ENCODE measurements around the gene NTN5.
A peak's percentile ranks its signal among the peaks of the same experiment; 100 is the strongest.

The NTN5 gene

DNA sequence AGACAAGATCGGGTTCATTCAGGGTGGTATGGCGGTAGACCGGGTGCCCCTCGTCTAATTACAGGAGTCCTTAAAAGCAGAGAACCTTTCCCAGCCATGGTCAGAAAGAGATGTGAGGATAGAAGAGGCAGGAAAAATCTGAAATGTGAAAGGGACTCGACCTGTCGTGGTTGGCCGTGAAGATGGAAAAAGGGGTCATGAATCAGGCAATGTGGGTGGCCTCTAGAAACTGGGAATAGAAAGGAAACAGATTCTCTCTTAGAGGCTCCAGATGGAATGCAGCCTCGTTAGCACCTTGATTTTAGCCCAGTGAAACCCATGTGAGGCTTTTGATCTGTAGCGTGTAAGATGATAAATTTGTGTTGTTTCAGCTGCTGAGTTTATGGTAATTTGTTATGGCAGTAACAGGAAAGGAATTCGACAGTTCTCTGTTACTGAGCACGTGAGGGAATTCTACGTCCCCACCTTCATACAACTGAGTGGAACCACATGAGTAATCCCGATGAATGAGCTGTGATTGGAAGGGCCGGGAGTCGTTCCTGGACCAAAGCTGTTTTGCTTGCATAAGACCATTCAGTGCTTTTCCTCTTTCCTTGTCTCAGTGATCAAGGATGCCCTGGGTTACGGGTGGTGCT, 15.9 kb downstream of the NTN5 start:
- no peak overlapping the region for H3K4me3 ChIP-seq (ENCODE audit: low read depth, low read length)
- H3K4me1 ChIP-seq (ENCODE audit: control insufficient read depth, insufficient read depth, low read length), result no peaks in the 10 kb centered on the region
- H3K9ac ChIP-seq (ENCODE audit: low read depth, low read length), result no peak overlapping the region
- peaks cover 4% of the 10 kb centered on the region; the same call in 1 of the 2 replicates for H3K9me3 ChIP-seq (ENCODE audit: control insufficient read depth, insufficient read depth, low read length)
- H3K27me3 ChIP-seq (ENCODE audit: control insufficient read depth, insufficient read depth, low read length), result no peaks in the 10 kb centered on the region
- H3K27ac ChIP-seq (ENCODE audit: low read depth, low read length), result peak overlapping the region; percentile 6
- no peaks in the 10 kb centered on the region for H3K36me3 ChIP-seq (ENCODE audit: control insufficient read depth, insufficient read depth, low read length)

DNA sequence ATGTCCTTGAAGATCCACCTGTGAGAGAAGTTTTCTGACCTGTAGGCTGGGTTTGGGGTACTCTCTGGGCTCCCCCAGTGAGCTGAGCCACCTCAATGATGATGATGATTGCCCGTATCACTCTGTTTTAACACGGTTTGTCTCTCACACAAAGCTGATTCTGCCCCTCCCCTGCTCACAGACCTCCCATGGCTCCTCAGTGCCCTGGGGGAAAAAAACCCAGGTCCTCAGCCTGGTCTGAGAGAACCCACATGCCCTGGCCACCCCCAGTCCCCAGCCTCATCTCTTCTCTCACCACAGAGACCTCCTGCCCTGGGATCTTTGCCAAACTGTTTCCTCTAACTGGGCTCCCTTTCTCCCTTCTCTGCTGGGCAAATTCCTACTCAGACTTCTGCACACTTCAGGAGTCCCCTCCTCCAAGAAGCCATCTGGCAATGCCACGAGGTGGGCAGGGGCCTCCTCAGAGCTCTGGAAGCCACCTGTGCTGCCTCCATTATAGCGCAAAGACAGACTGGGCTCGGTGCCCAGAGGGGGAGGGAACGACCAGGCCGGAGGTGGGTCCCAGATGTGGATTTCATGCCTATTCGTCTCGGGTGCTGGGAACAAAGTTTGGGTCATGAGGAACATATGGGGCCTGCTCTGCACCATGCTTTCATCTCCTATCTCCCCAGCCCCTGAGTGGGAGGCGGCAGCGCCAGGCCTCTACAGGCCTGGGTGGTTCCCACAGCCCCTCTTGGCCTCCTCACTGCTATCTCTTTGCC, 18.3 kb downstream of the NTN5 start:
- no peak overlapping the region for H3K4me3 ChIP-seq (ENCODE audit: low read depth, low read length)
- H3K9me3 ChIP-seq (ENCODE audit: control insufficient read depth, insufficient read depth, low read length), result no peaks in the 10 kb centered on the region
- no peaks in the 10 kb centered on the region for H3K27me3 ChIP-seq (ENCODE audit: control insufficient read depth, insufficient read depth, low read length)
- H3K9ac ChIP-seq (ENCODE audit: low read depth, low read length), result no peak overlapping the region
- H3K4me1 ChIP-seq (ENCODE audit: control insufficient read depth, insufficient read depth, low read length), result no peaks in the 10 kb centered on the region
- no peak overlapping the region for H3K27ac ChIP-seq (ENCODE audit: low read depth, low read length)
- no peaks in the 10 kb centered on the region for H3K36me3 ChIP-seq (ENCODE audit: control insufficient read depth, insufficient read depth, low read length)

DNA sequence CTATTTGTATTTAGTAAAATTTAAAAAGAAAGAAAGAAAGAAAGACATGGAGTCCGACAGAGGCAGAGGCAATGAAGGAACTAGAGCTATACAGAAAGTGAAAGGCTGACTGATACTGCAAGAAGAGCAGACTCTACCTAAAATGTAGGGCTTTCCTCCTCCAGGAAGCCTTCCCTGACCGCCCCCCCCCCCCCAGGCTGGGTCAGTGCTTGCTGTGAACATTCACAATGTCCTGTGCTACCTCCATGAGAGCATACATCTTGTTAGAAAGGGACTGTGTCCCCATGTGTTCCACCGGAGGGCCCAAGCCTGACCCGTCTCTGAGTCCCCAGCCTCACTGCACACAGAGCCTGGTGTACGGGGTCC, 21.2 kb downstream of the NTN5 start:
- Histone ChIP-seq H3K27me3 (ENCODE audit: control insufficient read depth, insufficient read depth, low read length) (no peaks in the 10 kb centered on the region), H3K9me3 (ENCODE audit: control insufficient read depth, insufficient read depth, low read length) (no peaks in the 10 kb centered on the region), H3K36me3 (ENCODE audit: control insufficient read depth, insufficient read depth, low read length) (no peaks in the 10 kb centered on the region), H3K4me1 (ENCODE audit: control insufficient read depth, insufficient read depth, low read length) (peaks cover 2% of the 10 kb centered on the region; the same call in 1 of the 2 replicates), H3K4me3 (ENCODE audit: low read depth, low read length) (no peak overlapping the region), H3K9ac (ENCODE audit: low read depth, low read length) (no peak overlapping the region), H3K27ac (ENCODE audit: low read depth, low read length) (no peak overlapping the region)

DNA sequence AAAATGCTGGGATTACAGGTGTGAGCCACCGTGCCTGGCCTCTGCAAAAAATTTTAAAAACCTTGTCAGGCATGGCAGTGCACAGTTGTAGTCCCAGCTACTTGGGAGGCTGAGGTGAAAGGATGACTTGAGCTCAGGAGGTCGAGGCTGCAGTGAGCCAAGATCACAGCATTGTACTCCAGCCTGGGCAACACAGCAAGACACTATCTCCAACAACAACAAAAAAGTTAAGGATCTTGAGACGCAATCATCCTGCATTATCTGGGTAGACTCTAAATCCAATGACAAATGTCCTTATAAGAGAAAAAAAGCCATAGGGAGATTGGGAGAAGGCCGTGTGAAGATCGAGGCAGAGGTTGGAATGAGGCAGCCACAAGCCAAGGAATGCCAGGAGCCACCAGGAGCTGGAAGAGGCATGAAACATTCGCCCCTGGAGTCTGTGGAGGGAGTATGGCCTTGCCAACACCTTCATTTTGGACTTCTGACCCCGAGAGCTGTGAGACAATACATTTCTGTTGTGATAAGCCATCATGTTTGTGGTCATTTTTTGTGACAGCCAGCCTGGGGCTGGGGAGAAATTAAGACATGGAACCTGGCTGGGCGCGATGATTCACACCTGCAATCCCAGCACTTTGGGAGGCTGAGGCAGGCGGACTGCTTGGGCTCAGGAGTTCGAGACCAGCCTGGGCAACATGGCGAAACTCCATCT, 21.7 kb downstream of the NTN5 start:
- Histone ChIP-seq H3K4me1 (ENCODE audit: control insufficient read depth, insufficient read depth, low read length) (peaks cover 2% of the 10 kb centered on the region; the same call in 1 of the 2 replicates), H3K9ac (ENCODE audit: low read depth, low read length) (no peak overlapping the region), H3K27ac (ENCODE audit: low read depth, low read length) (no peak overlapping the region), H3K4me3 (ENCODE audit: low read depth, low read length) (no peak overlapping the region), H3K9me3 (ENCODE audit: control insufficient read depth, insufficient read depth, low read length) (no peaks in the 10 kb centered on the region), H3K36me3 (ENCODE audit: control insufficient read depth, insufficient read depth, low read length) (no peaks in the 10 kb centered on the region), H3K27me3 (ENCODE audit: control insufficient read depth, insufficient read depth, low read length) (no peaks in the 10 kb centered on the region)

DNA sequence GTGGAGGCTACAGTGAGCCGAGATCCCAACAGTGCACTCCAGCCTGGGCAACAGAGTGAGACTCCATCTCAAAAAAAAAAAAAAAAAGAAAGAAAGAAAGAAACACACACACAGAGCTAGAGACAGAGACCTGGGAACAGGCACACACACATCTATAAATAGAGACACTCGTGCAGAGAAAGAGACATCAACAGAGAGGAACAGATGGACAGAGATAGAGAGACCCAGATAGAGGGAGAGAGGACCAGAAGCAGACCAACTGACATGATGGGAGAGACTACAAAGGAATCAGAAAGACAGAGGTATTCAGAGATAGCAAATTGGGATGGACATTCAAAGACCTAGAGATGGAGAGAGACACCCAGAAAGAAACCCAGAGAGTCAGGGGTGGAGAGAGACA, 24.7 kb downstream of the NTN5 start:
- Histone ChIP-seq H3K9me3 (ENCODE audit: control insufficient read depth, insufficient read depth, low read length) (no peaks in the 10 kb centered on the region), H3K27me3 (ENCODE audit: control insufficient read depth, insufficient read depth, low read length) (no peaks in the 10 kb centered on the region), H3K27ac (ENCODE audit: low read depth, low read length) (no peak overlapping the region), H3K9ac (ENCODE audit: low read depth, low read length) (no peak overlapping the region), H3K4me3 (ENCODE audit: low read depth, low read length) (no peak overlapping the region), H3K36me3 (ENCODE audit: control insufficient read depth, insufficient read depth, low read length) (no peaks in the 10 kb centered on the region), H3K4me1 (ENCODE audit: control insufficient read depth, insufficient read depth, low read length) (peaks cover 6% of the 10 kb centered on the region; the same call in 1 of the 2 replicates)

DNA sequence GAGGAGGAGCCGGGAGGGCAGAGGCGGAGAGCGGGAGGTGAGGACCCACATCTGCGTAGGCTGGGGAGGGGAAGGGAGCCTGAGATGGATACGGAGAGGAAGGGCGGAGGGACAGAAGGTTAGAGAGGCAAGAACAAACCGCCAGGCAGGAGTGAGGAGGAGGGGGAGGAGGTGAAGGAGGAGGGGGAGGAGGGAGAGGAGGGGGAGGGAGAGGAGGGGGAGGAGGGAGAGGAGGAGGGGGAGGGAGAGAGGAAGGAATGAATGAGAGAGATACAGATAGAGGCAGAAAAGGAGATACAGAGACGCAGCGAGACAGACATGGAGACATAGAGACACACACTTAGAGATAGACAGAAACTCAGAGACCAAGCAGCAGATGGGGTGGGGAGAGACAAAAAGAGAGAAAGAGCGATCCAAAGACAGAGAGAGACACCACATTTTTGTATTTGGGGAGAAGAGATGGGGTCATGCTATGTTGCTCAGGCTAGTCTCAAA, 26.0 kb downstream of the NTN5 start:
- Histone ChIP-seq H3K36me3 (ENCODE audit: control insufficient read depth, insufficient read depth, low read length) (no peaks in the 10 kb centered on the region), H3K27me3 (ENCODE audit: control insufficient read depth, insufficient read depth, low read length) (no peaks in the 10 kb centered on the region), H3K9ac (ENCODE audit: low read depth, low read length) (no peak overlapping the region), H3K4me3 (ENCODE audit: low read depth, low read length) (peak overlapping the region; percentile 95; the same call in 1 of the 2 replicates), H3K9me3 (ENCODE audit: control insufficient read depth, insufficient read depth, low read length) (no peaks in the 10 kb centered on the region), H3K27ac (ENCODE audit: low read depth, low read length) (peak overlapping the region; percentile 98), H3K4me1 (ENCODE audit: control insufficient read depth, insufficient read depth, low read length) (peaks cover 6% of the 10 kb centered on the region; the same call in 1 of the 2 replicates)

DNA sequence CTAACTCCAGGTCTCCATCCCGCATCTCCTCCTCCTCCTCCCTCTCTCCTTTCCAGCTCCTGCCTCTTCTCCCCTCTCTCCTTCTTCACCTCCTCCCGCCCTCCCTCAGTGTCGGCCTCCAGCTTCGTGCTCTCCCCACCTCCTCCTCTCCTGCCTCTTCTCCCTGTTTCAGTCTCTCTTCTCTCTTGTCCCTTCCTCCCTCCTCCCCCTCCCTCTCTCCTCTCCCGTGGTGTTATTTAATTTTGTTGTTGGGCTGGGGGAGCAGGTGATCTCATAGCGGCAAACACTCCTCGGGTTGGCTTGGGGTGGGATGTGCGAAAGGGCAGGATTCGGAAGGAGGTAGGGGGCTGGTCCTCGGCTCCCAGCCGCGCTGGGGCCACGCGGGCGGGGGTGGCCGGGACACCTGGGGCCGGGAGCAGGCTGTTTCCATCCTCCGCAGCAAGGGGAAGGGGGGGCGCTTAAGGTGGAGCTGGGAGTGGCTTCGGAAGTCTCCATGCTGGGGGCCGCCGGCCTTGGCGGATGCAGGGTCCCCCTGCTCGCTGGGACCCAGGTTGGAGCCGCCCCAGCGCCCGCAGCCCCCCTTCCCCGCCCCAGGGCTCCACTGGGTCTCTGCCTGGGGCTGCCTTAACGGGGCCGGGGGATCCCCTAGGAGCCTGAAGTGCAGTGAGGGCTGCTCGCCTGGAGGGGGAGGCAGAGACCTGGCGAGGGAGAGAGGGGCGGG, 26.7 kb downstream of the NTN5 start, which contains the start of gene CA11:
TSS of gene CA11 (minus strand) at position 187 of the 721 bp plus-strand sequence. CDS start 555 bp downstream, outside the sequence.
- H3K9ac ChIP-seq (ENCODE audit: low read depth, low read length), result peak within 1 kb of the TSS; percentile 31; the same call in 1 of the 2 replicates
- no peaks in the 10 kb centered on the region for H3K36me3 ChIP-seq (ENCODE audit: control insufficient read depth, insufficient read depth, low read length)
- no peaks in the 10 kb centered on the region for H3K27me3 ChIP-seq (ENCODE audit: control insufficient read depth, insufficient read depth, low read length)
- peak within 1 kb of the TSS; percentile 98 for H3K27ac ChIP-seq (ENCODE audit: low read depth, low read length)
- no peaks in the 10 kb centered on the region for H3K9me3 ChIP-seq (ENCODE audit: control insufficient read depth, insufficient read depth, low read length)
- peak within 1 kb of the TSS; percentile 95 for H3K4me3 ChIP-seq (ENCODE audit: low read depth, low read length)
- H3K4me1 ChIP-seq (ENCODE audit: control insufficient read depth, insufficient read depth, low read length), result peaks cover 6% of the 10 kb centered on the region; the same call in 1 of the 2 replicates

DNA sequence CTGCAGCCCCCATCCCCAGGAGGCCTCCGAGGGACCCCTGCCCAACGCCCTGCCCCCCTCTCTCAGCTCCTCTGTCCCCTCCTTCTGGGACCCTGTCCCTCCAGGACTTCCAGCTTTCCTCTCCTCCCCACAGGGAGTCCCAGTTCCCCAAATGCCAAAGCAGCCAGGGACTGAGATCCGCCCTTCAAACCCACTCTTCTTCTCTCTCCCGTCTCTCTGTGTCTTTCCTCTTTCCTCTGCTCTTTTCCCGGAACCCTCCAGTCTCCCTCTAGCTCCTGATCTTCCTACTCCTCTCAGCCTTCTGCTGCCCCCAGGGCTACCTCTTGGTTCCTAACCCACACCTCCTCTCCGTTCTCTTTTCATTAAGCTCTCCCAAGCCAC, 27.2 kb downstream of the NTN5 start:
- H3K9ac ChIP-seq (ENCODE audit: low read depth, low read length), result peak overlapping the region; percentile 13; the same call in 1 of the 2 replicates
- H3K9me3 ChIP-seq (ENCODE audit: control insufficient read depth, insufficient read depth, low read length), result no peaks in the 10 kb centered on the region
- peak overlapping the region; percentile 98 for H3K27ac ChIP-seq (ENCODE audit: low read depth, low read length)
- no peaks in the 10 kb centered on the region for H3K27me3 ChIP-seq (ENCODE audit: control insufficient read depth, insufficient read depth, low read length)
- H3K4me3 ChIP-seq (ENCODE audit: low read depth, low read length), result peak overlapping the region; percentile 95
- peaks cover 6% of the 10 kb centered on the region; the same call in 1 of the 2 replicates for H3K4me1 ChIP-seq (ENCODE audit: control insufficient read depth, insufficient read depth, low read length)
- H3K36me3 ChIP-seq (ENCODE audit: control insufficient read depth, insufficient read depth, low read length), result no peaks in the 10 kb centered on the region

DNA sequence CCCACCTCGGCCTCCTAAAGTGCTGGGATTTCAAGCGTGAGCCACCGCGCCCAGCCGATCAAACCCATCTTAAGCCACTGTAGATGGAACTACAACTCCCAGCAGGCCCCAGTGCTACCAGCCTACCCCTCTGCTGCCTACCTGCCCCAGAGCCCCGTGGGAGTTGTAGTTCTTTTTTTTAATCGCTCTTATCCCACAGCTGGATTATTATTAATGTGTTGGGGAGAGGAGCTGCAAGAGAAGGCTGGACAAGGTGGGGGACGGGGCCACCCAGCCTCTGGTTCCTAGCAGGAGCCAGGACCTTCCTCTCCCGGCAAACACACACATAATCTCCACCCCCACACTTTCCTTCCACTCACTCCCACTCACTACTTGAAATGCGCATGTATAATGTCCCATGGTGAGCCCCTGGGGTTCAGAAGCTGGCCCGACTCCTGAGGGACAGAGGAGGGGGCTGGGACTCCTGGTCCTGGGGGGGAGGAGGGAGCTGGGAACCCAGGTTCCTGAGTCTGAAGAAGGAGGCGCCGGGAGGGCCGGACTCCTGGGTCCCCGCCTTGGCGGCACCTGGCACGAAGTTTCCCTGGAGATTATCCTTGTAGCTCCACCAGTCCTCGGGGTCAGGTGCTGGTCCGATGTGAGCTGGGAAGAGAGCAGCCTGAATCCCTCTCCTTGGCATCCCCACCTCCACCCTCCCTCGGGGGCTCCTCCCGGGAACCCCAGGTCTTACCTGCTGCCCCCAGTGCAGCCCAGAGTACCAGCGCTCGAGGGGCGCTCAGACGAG, 27.8 kb downstream of the NTN5 start:
- Histone ChIP-seq H3K9ac (ENCODE audit: low read depth, low read length) (peak overlapping the region; percentile 7; the same call in 1 of the 2 replicates), H3K4me1 (ENCODE audit: control insufficient read depth, insufficient read depth, low read length) (peaks cover 6% of the 10 kb centered on the region; the same call in 1 of the 2 replicates), H3K36me3 (ENCODE audit: control insufficient read depth, insufficient read depth, low read length) (no peaks in the 10 kb centered on the region; the same call in 1 of the 2 replicates), H3K27ac (ENCODE audit: low read depth, low read length) (peak overlapping the region; percentile 98), H3K4me3 (ENCODE audit: low read depth, low read length) (peak overlapping the region; percentile 95), H3K9me3 (ENCODE audit: control insufficient read depth, insufficient read depth, low read length) (no peaks in the 10 kb centered on the region), H3K27me3 (ENCODE audit: control insufficient read depth, insufficient read depth, low read length) (no peaks in the 10 kb centered on the region)

DNA sequence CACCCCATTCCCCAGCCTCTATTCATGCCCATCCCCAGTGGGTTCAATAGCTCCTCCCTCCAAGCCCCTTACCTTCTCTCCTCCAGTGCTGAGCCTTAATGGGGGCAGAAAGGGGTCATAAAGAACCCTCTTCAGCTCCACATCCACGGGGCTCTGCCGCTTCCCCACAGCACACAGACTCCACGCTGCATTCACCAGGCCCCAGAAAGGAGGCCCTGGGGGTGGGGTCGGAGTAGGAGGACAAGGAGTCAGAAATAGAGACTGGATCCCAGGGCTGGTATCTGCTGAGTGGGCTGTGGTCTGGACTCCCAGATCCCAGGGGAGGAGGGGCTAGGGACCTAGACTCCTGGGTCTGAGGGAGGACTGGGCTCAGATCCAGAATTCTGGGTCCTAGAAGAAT, 28.5 kb downstream of the NTN5 start:
- Histone ChIP-seq H3K4me1 (ENCODE audit: control insufficient read depth, insufficient read depth, low read length) (peaks cover 6% of the 10 kb centered on the region), H3K4me3 (ENCODE audit: low read depth, low read length) (peak overlapping the region; percentile 95), H3K9ac (ENCODE audit: low read depth, low read length) (no peak overlapping the region; the same call in 1 of the 2 replicates), H3K27me3 (ENCODE audit: control insufficient read depth, insufficient read depth, low read length) (no peaks in the 10 kb centered on the region), H3K36me3 (ENCODE audit: control insufficient read depth, insufficient read depth, low read length) (no peaks in the 10 kb centered on the region; the same call in 1 of the 2 replicates), H3K9me3 (ENCODE audit: control insufficient read depth, insufficient read depth, low read length) (no peaks in the 10 kb centered on the region), H3K27ac (ENCODE audit: low read depth, low read length) (peak overlapping the region; percentile 98)

All from HUES48 (cell line).